IMR-90 (cell line): ENCODE data around the gene ECE2. TPM values are rescaled to one million over a fixed set of nuclear protein-coding genes. Genes with fewer than 3 reads are reported as not detected.

Experiments
- ATAC-seq: fragments of 200-7000 bp; cut with Tn5 transposase; 2 replicates; pipeline ENCODE4 v1.9.1; 2020; ENCODE audit warnings: low read depth, mild to moderate bottlenecking, moderate library complexity
- BruUV-seq: library from RNA; stranded (reverse); fragments of 400-500 nt; replicated peaks from 2 replicates; lab custom pipeline; 2021; lab: Mats Ljungman, UMichigan
- CTCF ChIA-PET: fragments of 300-600 bp; formaldehyde crosslinking; extraction: SDS; loops from one replicate; lab custom pipeline; 2021; ENCODE audit warnings: antibody characterized with exemption; lab: Yijun Ruan, JAX
- POLR2A ChIA-PET: fragments of 300-600 bp; sonication (Branson Sonifier 250); formaldehyde crosslinking; loops from one replicate; lab custom pipeline; 2022; ENCODE audit warnings: antibody characterized with exemption; ENCODE audit not compliant: unreplicated experiment; lab: Charles Lee
- DNase-seq: peaks from one replicate; pipeline ENCODE4 v3.0.0; 2013
- H2AFZ ChIP-seq: replicated peaks from 2 replicates; pipeline ENCODE3; 2013; ENCODE audit warnings: low read length, mild to moderate bottlenecking; ENCODE audit not compliant: poor library complexity
- H2AK5ac ChIP-seq: 2 replicates; pipeline ENCODE4 v1.6.1; 2013; ENCODE audit warnings: low read depth, low read length, inconsistent platforms
- H2AK9ac ChIP-seq: replicated peaks from 2 replicates; pipeline ENCODE3; 2013; ENCODE audit warnings: mild to moderate bottlenecking, low read depth, low read length, moderate library complexity; ENCODE audit not compliant: poor library complexity
- H2BK120ac ChIP-seq: 2 replicates; pipeline ENCODE4 v1.6.1; 2013; ENCODE audit warnings: low read depth, low read length, inconsistent platforms
- H2BK15ac ChIP-seq: 3 replicates; pipeline ENCODE4 v1.6.1; 2013; ENCODE audit warnings: low read depth, low read length, inconsistent platforms
- H2BK20ac ChIP-seq: 2 replicates; pipeline ENCODE4 v1.6.1; 2013; ENCODE audit warnings: low read depth, mild to moderate bottlenecking, inconsistent platforms, low read length, moderate library complexity
- H2BK5ac ChIP-seq: 2 replicates; pipeline ENCODE4 v1.6.1; 2013; ENCODE audit warnings: mild to moderate bottlenecking, low read depth, low read length, inconsistent platforms; ENCODE audit not compliant: poor library complexity, severe bottlenecking
- H3K14ac ChIP-seq: replicated peaks from 2 replicates; pipeline ENCODE4 v1.6.1; 2013; ENCODE audit warnings: low read depth, low read length, inconsistent platforms
- H3K18ac ChIP-seq: 2 replicates; pipeline ENCODE4 v1.6.1; 2013; ENCODE audit warnings: low read depth, low read length, control low read depth
- H3K23ac ChIP-seq: 2 replicates; pipeline ENCODE4 v1.6.1; 2013; ENCODE audit warnings: low read depth, low read length, inconsistent platforms
- H3K27ac ChIP-seq: 2 replicates; pipeline ENCODE4 v1.5.1; 2013; ENCODE audit warnings: mild to moderate bottlenecking, control low read depth, low read length; ENCODE audit not compliant: insufficient read depth
- H3K27me3 ChIP-seq: 2 replicates; pipeline ENCODE4 v1.6.1; 2013; ENCODE audit warnings: low read length; ENCODE audit not compliant: control insufficient read depth, insufficient read depth
- H3K36me3 ChIP-seq: 2 replicates; pipeline ENCODE4 v1.6.1; 2013; ENCODE audit warnings: low read length, mixed read lengths; ENCODE audit not compliant: control insufficient read depth, insufficient read depth
- H3K4ac ChIP-seq: 2 replicates; pipeline ENCODE4 v1.6.1; 2013; ENCODE audit warnings: low read depth, low read length, inconsistent platforms
- H3K4me1 ChIP-seq: 2 replicates; pipeline ENCODE4 v1.6.1; 2013; ENCODE audit warnings: low read length, mixed read lengths; ENCODE audit not compliant: control insufficient read depth, insufficient read depth
- H3K4me2 ChIP-seq: 2 replicates; pipeline ENCODE4 v1.6.1; 2013; ENCODE audit warnings: low read depth, mild to moderate bottlenecking, control low read depth, low read length, moderate library complexity
- H3K4me3 ChIP-seq: 2 replicates; pipeline ENCODE4 v1.5.1; 2013; ENCODE audit warnings: low read depth, mild to moderate bottlenecking, control low read depth, low read length, moderate library complexity; ENCODE audit not compliant: insufficient read depth
- H3K56ac ChIP-seq: 2 replicates; pipeline ENCODE4 v1.6.1; 2013; ENCODE audit warnings: low read length, inconsistent platforms; ENCODE audit not compliant: insufficient read depth; ENCODE audit errors: extremely low read depth
- H3K79me1 ChIP-seq, 2 experiments: 2 replicates each; pipeline ENCODE4 v1.6.1; 2013; ENCODE audit warnings: low read length in 2 of 2, inconsistent platforms in 1 of 2, low read depth in 1 of 2
- H3K9ac ChIP-seq: 2 replicates; pipeline ENCODE4 v1.6.1; 2013; ENCODE audit warnings: low read depth, low read length, control low read depth
- H3K9me1 ChIP-seq: 2 replicates; pipeline ENCODE4 v1.6.1; 2013; ENCODE audit warnings: low read length, inconsistent platforms; ENCODE audit not compliant: insufficient read depth
- H3K9me3 ChIP-seq: 2 replicates; pipeline ENCODE4 v1.6.1; 2013; ENCODE audit warnings: low read length; ENCODE audit not compliant: control insufficient read depth, insufficient read depth
- H4K20me1 ChIP-seq: 2 replicates; pipeline ENCODE4 v1.6.1; 2013; ENCODE audit warnings: low read length, inconsistent platforms; ENCODE audit not compliant: insufficient read depth
- H4K5ac ChIP-seq: 2 replicates; pipeline ENCODE4 v1.6.1; 2013; ENCODE audit warnings: mild to moderate bottlenecking, low read depth, low read length, control low read depth
- H4K8ac ChIP-seq, 2 experiments: 2 replicates each; pipeline ENCODE4 v1.6.1; 2013; ENCODE audit warnings: low read depth in 2 of 2, low read length in 2 of 2, control low read depth in 1 of 2, inconsistent platforms in 1 of 2
- H4K91ac ChIP-seq: 2 replicates; pipeline ENCODE4 v1.6.1; 2013; ENCODE audit warnings: low read depth, low read length, inconsistent platforms; ENCODE audit not compliant: insufficient read depth
- RCOR1 ChIP-seq: IDR thresholded peaks from 2 replicates; pipeline ENCODE4 v1.6.1; 2012; ENCODE audit warnings: mild to moderate bottlenecking, low read length, improper control_type of control experiment; ENCODE audit not compliant: insufficient replicate concordance
- WGBS, 2 experiments: methylation state at CpG; one replicate each; pipeline versions ENCODE4 v1.1.5 to v1.1.7; 2013; ENCODE audit warnings: missing lambda C conversion rate in 2 of 2; ENCODE audit not compliant: insufficient read length in 1 of 2; ENCODE audit errors: extremely low coverage in 2 of 2; 5-methylcytosine and 5-hydroxymethylcytosine counted together
- dilution Hi-C: fragments of 300-500 bp; cut with HindIII; formaldehyde crosslinking; loops from one replicate; pipeline ENCODE4 v1.14.3; 2018; ENCODE audit warnings: low sequenced_read_pairs; ENCODE audit not compliant: unreplicated experiment
- in situ Hi-C: fragments of 300-500 bp; cut with MboI; formaldehyde crosslinking; loops from 3 replicates; pipeline ENCODE4 v1.14.3; 2019; ENCODE audit warnings: low sequenced_read_pairs, inconsistent platforms, mixed read lengths
- intact Hi-C: fragments of 100-400 bp; cut with micrococcal nuclease; formaldehyde crosslinking; loops from 2 replicates; pipeline ENCODE4 v1.10.0; 2022
- polyA plus RNA-seq, 3 experiments: library from polyadenylated mRNA; depleted of rRNA; stranded (reverse); fragments of >200 nt; gene quantifications; 2 replicates each; pipeline ENCODE4 v1.2.3, GENCODE V29; 2012; ENCODE audit warnings: low replicate concordance in 1 of 3
- total RNA-seq: library from RNA; depleted of rRNA; stranded (reverse); fragments of >200 nt; gene quantifications from 2 replicates; pipeline ENCODE4 v1.2.3, GENCODE V29; 2012

ECE2 gene
- total and polyA plus RNA-seq, 2 of the 4 experiments (the other 2 are of a cell fraction): not detected

- no peaks in the 10 kb centered on the region for H3K27me3 ChIP-seq
- H2BK120ac ChIP-seq: peak within 1 kb of the TSS; percentile 11; the same call in 1 of the 2 replicates
- ATAC-seq (no peak), DNase-seq (peak; percentile 28)
- H2BK20ac ChIP-seq: 0 out of 2 replicates have a peak within 1 kb of the TSS, but pooled peaks have one; percentile 22
- H3K4me2 ChIP-seq: peak within 1 kb of the TSS; percentile 88
- intact Hi-C loops (no loop called here), dilution Hi-C loops (no loop called here), in situ Hi-C loops (no loop called here)
- peaks cover 38% of the 10 kb centered on the region for H3K4me1 ChIP-seq
- H4K8ac ChIP-seq: peak within 1 kb of the TSS; percentile 8 to 72; a peak in 3 of 4 replicates
- WGBS, 2 experiments: 69% methylated on average over 4 of the region's 6 CpGs; no CpG with 5 or more reads in 1 of the 2 experiments
- peak within 1 kb of the TSS; percentile 92 for H2AK9ac ChIP-seq
- peak within 1 kb of the TSS; percentile 84 for H3K9ac ChIP-seq
- H3K23ac ChIP-seq: peak within 1 kb of the TSS; percentile 68
- peaks cover 51% of the 10 kb centered on the region for H4K20me1 ChIP-seq
- no peaks in the 10 kb centered on the region for H3K9me3 ChIP-seq
- H4K5ac ChIP-seq: peak within 1 kb of the TSS; percentile 54; the same call in 1 of the 2 replicates
- peak within 1 kb of the TSS; percentile 91 for H3K4me3 ChIP-seq
- ChIA-PET POLR2A (interaction anchor here (2.2 kb wide), 1 partner anchor 22 kb away, joined by 5 read pairs; no protein-coding TSS in a partner anchor), CTCF (interaction anchor here (1.1 kb wide), 1 partner anchor 8 kb away, joined by 4 read pairs; no protein-coding TSS in a partner anchor)
- peak within 1 kb of the TSS; percentile 36; the same call in 1 of the 2 replicates for H3K56ac ChIP-seq
- H2BK15ac ChIP-seq: no peak within 1 kb of the TSS
- H3K27ac ChIP-seq: peak within 1 kb of the TSS; percentile 96
- peak within 1 kb of the TSS; percentile 86 for H2AK5ac ChIP-seq
- peaks cover 33% of the 10 kb centered on the region for H3K36me3 ChIP-seq
- peak within 1 kb of the TSS; percentile 85 for H2BK5ac ChIP-seq
- H3K4ac ChIP-seq: peak within 1 kb of the TSS; percentile 62
- peak within 1 kb of the TSS; percentile 49 for H4K91ac ChIP-seq
- peaks cover 23 to 87% of the 10 kb centered on the region in 2 experiments for H3K79me1 ChIP-seq
- H3K18ac ChIP-seq: no peak within 1 kb of the TSS
- no TSS peak for BruUV-seq
- peak within 1 kb of the TSS; percentile 88 for H2AFZ ChIP-seq
- TF ChIP-seq RCOR1: no peak
- H3K9me1 ChIP-seq: peaks cover 30% of the 10 kb centered on the region
- peak within 1 kb of the TSS; percentile 34 for H3K14ac ChIP-seq
These were observed 61.5 kb downstream of the ECE2 start, which contains the start of gene FAM131A for GRCh38 chr3:184337399-184337714. Gene FAM131A (plus strand): TSS chr3:184337600. CDS start chr3:184337631, 31 bp downstream.
